ENCODE results near the gene CAB39L.
A peak's percentile ranks its signal among the peaks of the same experiment; 100 is the strongest.

CAB39L gene

GRCh38 chr13:49443704-49444523 lies at the start of gene CAB39L, which contains the start of gene SETDB2:
CAB39L (minus strand) TSS chr13:49444064; CDS start chr13:49382910, 61,154 bp downstream.
SETDB2 (plus strand) TSS chr13:49444274; CDS start chr13:49451894, 7,620 bp downstream.
- peak; percentile 94 to 97 for DNase-seq (ENCODE audit: low read depth in 1 of 2, low spot score in 1 of 2)

DNA sequence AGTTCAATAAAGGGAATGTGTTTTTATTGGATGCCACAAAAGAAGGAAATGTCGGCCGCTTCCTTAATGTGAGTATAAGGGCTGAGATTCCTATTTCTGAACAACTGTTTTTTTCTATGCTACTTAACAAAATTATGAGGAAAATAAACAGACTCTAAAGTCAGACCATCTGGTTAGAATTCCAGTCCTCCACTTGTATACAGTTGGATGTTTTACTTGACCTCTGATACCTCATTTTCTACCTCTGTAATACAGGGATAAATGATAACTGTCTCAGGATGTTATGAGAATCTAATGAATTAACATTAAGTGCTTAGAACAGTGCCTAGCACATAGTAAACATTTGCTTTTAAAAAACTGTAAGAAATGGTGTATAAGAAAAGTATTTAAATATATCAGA lies 44.7 kb upstream of the CAB39L start:
- DNase-seq (ENCODE audit: low read depth in 1 of 2, low spot score in 1 of 2): no peak

- no peak for DNase-seq (ENCODE audit: low read depth in 1 of 2, low spot score in 1 of 2)
Measured at GRCh38 chr13:49481788-49482187, 37.9 kb upstream of the CAB39L start.

DNA sequence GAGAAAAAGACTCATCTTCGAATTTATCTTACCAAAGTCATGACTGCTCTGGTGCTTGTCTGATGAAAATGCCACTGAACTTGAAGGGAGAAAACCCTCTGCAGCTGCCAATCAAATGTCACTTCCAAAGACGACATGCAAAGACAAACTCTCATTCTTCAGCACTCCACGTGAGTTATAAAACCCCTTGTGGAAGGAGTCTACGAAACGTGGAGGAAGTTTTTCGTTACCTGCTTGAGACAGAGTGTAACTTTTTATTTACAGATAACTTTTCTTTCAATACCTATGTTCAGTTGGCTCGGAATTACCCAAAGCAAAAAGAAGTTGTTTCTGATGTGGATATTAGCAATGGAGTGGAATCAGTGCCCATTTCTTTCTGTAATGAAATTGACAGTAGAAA lies 32.7 kb upstream of the CAB39L start:
- DNase-seq (ENCODE audit: low read depth in 1 of 2, low spot score in 1 of 2): no peak

DNA sequence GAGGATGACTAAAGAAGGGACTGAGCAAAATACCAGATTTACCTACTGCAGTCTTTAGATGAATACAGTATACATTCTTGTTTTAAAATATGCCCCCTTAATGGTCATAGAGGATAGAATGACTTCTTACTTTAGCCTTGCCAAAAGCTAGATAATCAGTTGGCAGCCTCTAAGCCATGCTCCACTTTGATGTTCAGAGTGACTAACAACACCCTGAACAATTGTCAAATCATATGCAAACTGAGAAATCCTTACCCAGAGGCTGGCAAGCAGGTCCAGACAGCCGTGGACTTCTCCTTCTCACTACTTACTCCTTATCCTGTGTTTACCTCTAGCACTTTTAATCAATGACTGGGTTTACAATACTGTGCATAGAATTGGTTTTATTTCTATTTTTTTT lies 28.3 kb upstream of the CAB39L start:
- no peak for DNase-seq (ENCODE audit: low read depth in 1 of 2, low spot score in 1 of 2)

DNA sequence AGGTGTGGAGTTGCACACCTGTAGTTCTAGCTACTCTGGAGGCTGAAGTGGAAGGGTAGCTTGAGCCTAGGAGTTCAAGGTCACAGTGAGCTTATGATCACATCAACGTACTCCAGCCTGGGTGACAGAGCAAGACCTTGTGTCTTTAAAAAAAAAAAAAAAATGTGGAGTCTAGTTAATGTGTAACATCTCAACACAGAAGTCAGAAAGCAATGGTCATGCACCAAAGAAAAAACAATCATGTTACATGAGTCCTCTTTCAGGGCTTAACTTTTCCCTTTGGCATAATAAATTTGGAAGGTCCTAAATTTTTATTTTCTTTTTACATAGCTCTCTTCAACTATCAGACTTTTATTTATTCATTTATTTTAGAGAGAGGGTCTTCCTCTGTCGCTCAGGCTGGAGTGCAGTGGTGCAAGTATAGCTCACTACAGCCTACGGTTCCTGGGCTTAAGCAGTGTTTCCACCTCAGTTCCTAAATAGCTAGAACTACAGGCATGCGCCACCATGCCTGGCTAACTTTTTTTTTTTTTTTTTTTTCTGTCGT lies 22.5 kb upstream of the CAB39L start:
- no peak for DNase-seq (ENCODE audit: low read depth in 1 of 2, low spot score in 1 of 2)

DNA sequence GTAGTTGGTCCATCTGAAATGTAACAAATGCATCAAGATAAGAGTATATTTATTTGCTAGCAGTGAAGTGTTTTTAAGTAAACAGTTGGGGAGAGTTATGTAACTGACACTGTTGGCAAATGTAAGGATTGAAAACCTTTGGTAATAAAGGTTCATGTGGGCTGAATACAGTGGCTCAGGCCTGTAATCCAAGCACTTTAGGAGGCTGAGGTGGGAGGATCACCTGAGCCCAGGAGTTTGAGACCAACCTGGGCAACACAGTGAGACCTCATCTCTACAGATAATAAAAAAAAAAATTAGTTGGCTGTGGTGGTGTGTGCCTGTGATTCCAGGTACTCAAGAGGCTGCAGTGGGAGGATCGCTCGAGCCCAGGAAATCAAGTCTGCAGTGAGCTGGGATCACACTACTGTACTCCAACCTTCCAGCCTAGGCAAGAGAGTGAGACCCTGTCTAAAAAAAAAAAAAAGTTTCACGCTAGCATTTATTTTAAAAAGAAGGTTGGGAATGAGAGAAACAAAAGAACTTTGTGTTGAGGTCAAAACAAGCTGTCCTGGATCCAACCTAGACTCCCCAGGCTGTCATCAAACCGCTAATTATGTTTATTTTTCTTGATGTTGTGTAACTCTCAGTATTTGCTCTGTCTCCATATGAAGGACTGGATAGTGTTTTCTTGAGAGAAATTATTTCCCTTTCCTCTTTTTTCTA lies 20.9 kb upstream of the CAB39L start:
- no peak for DNase-seq (ENCODE audit: low read depth in 1 of 2, low spot score in 1 of 2)

GRCh38 chr13:49464085-49464484 lies 20.2 kb upstream of the CAB39L start:
- no peak for DNase-seq (ENCODE audit: low read depth in 1 of 2, low spot score in 1 of 2)

- DNase-seq (ENCODE audit: low read depth in 1 of 2, low spot score in 1 of 2): no peak
Measured at GRCh38 chr13:49459580-49459979, 15.7 kb upstream of the CAB39L start.

GRCh38 chr13:49457221-49457620 lies 13.4 kb upstream of the CAB39L start:
- DNase-seq (ENCODE audit: low read depth in 1 of 2, low spot score in 1 of 2): no peak

- no peak for DNase-seq (ENCODE audit: low read depth in 1 of 2, low spot score in 1 of 2)
Measured at GRCh38 chr13:49456156-49456555, 12.3 kb upstream of the CAB39L start.

- DNase-seq (ENCODE audit: low read depth in 1 of 2, low spot score in 1 of 2): no peak
Measured at GRCh38 chr13:49455007-49455398, 11.1 kb upstream of the CAB39L start.

DNA sequence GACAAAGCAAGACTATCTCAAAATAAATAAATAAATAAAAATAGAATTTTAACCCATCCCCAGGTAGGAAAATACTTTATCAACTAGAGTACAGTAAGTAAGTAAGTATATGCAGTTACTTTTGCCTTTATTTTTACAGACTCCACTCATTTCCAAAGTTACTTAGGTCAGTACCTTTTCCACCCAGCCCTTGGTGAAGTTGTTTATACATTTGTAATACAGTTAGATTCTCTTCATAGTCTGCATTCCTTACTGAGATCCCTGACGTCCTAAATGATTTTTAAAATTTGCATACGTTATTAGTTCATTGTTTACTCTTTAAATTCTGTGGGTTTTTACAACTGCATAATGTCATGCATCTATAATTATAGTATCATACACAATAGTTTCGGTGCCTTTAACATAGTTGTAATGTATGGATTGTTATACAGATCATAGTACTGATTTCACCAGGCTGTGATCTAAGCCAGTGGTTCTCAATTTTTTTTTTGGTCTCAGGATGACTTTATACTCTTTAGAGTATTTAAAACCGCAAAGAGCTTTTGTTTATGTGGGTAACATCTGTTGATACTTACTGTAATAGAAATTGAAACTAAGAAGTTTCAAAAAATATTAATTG lies 10.6 kb upstream of the CAB39L start:
- DNase-seq (ENCODE audit: low read depth in 1 of 2, low spot score in 1 of 2): no peak

DNA sequence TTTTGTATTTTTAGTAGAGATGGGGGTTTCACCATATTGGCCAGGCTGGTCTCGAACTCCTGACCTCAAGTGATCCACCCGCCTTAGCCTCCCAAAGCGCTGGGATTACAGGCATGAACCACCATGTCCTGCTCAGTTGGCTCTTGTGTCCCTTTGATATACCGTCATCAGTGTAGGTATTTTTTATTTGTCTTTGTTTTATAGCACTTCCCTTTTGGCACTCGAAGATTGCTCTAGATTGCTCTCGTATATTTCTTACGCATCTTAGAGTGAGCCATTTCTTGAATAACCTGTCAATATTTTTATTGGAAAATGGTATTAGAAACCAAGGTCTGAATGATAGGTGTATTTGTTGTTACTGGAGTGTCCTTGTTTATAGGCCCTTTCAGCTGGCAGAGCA lies 9.6 kb upstream of the CAB39L start:
- DNase-seq (ENCODE audit: low read depth in 1 of 2, low spot score in 1 of 2): no peak

- DNase-seq (ENCODE audit: low read depth in 1 of 2, low spot score in 1 of 2): no peak
Measured at GRCh38 chr13:49452725-49453457, 9.0 kb upstream of the CAB39L start.

GRCh38 chr13:49450105-49450819 lies 6.4 kb upstream of the CAB39L start:
- no peak for DNase-seq (ENCODE audit: low read depth in 1 of 2, low spot score in 1 of 2)

GRCh38 chr13:49448753-49449152 lies 4.9 kb upstream of the CAB39L start:
- DNase-seq (ENCODE audit: low read depth in 1 of 2, low spot score in 1 of 2): no peak

GRCh38 chr13:49446473-49446872 lies 2.6 kb upstream of the CAB39L start:
- DNase-seq (ENCODE audit: low read depth in 1 of 2, low spot score in 1 of 2): no peak

DNA sequence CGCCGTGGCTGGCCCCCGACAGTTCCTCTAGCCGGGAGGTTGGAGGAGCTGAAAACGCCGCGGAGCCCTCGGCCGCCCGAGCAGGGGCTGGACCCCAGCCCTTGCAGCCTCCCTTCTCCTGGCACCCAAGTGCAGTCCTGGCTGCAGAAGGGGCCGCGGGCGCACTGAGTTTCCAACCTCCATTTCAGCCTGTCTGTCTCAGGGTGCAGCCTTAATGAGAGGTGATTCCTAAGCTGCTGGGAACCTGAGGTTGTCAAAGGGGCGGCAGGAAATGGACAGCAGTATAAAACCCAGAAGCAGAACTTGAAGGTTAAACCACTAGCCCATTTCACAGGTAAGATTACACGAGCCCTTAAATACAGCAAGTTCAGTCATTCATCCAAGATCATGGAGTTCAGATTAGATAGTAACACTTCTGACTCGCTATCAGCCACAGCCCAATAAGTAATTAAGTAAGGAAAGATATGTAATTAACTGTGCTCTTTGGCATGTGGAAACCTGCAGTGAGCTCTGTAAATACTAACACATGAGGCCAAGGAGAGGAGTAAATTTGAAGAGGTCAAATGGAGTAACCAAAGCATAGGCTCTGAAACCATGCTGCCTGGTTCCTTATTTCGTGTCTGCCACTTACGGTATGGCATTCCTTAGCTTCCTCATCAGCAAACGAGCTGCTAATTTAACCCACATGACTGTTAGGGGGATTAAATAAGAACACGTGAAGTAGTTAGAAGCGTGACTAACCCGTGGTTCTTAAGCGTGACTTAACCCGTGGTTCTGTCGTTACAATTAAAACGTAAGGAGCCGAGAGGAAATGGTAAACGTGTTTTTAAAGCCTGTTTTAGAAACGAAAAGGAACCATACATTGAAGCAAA lies 896 bp upstream of the CAB39L start:
- DNase-seq (ENCODE audit: low read depth in 1 of 2, low spot score in 1 of 2): peak in 1 of 2 donors; percentile 5

- DNase-seq (ENCODE audit: low read depth in 1 of 2, low spot score in 1 of 2): no peak
Measured at GRCh38 chr13:49443357-49443703, 534 bp downstream of the CAB39L start.
